ENCODE measurements around the gene ACTA1.
"Not testable (repeated sequence)": the region's sequence is repeated elsewhere in the genome, so short reads cannot be mapped to it uniquely, and the experiment has no call there.

The ACTA1 gene

DNA sequence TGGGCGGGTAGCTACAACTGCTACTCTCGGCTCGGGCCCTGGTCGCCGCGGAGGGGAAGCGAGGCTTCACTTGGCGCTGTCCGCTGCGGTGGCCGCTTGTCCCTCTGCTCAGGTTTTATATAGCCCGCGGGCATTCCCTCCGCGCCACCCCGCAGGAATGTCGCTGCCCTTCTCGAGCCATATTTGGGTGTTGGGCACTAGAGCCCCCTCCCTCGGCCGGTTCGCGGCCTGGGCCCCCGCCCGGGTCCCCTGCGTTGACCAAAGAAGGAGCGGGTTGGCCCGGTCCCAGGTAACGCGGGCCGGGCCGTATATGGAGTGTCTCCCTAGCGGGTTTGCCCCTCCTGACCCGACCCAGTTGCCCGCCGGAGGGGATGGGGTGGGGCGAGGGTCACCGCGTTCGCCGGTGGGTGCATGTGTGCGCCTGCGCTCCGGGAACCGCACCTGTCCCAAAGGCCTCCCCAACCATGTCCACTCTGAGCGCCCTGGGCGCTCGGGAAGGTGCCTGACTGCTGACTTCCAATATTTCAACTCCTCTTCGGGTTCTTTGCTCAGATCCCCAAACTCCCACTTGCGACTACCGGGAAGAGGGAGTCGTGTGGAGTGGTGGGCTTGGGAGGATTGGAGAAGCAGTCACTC, at the start of gene ACTA1:
Gene ACTA1, minus strand, starts transcription at position 90 of the 636 bp plus-strand sequence. CDS start 979 bp downstream, outside the sequence.
- no peak for TF ChIP-seq CTCF (IDR thresholded peaks at IDR 0.05; ENCODE audit: borderline replicate concordance, control extremely low read depth, extremely low read depth, insufficient read depth, missing control alignments)
- in situ Hi-C loops (cut with MboI; ENCODE audit: low sequenced_read_pairs, unreplicated experiment), result no loop called here
- DNase-seq (ENCODE audit: low spot score), result no peak

GRCh38 chr1:229482511-229482910, 48.6 kb upstream of the ACTA1 start:
- in situ Hi-C loops (cut with MboI; ENCODE audit: low sequenced_read_pairs, unreplicated experiment), result loop anchor here (10.0 kb wide), 1 partner anchor 218 kb away; no protein-coding TSS in a partner anchor
- DNase-seq (ENCODE audit: low spot score), result no peak
- no peak for TF ChIP-seq CTCF (IDR thresholded peaks at IDR 0.05; ENCODE audit: borderline replicate concordance, control extremely low read depth, extremely low read depth, insufficient read depth, missing control alignments)

DNA sequence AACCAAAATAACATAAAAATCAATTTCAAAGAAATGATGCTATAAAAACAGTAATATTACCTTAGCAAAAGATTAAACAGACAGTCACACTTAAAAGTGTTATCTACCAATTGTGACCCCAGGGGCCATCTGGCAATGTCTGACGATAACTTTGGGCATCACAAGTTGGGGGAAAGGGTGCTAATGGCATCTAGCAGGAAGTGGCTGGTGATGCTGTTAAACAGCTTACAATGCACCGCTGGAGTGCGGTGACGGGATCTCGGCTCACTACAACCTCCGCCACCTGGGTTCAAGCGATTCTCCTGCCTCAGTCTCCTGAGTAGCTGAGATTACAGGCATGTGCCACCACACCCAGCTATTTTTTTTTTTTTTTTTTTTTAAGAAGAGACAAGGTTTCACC, 46.6 kb upstream of the ACTA1 start:
- in situ Hi-C loops (cut with MboI; ENCODE audit: low sequenced_read_pairs, unreplicated experiment), result loop anchor here (10.0 kb wide), 1 partner anchor 216 kb away; no protein-coding TSS in a partner anchor
- no peak for TF ChIP-seq CTCF (IDR thresholded peaks at IDR 0.05; ENCODE audit: borderline replicate concordance, control extremely low read depth, extremely low read depth, insufficient read depth, missing control alignments)
- no peak for DNase-seq (ENCODE audit: low spot score)

GRCh38 chr1:229479660-229480399, 45.9 kb upstream of the ACTA1 start:
- peak; percentile 55 for DNase-seq (ENCODE audit: low spot score)
- no peak for TF ChIP-seq CTCF (IDR thresholded peaks at IDR 0.05; ENCODE audit: borderline replicate concordance, control extremely low read depth, extremely low read depth, insufficient read depth, missing control alignments)
- in situ Hi-C loops (cut with MboI; ENCODE audit: low sequenced_read_pairs, unreplicated experiment), result loop anchor here (10.0 kb wide), 1 partner anchor 215 kb away; no protein-coding TSS in a partner anchor

- DNase-seq (ENCODE audit: low spot score), result peak; percentile 36
- TF ChIP-seq CTCF (IDR thresholded peaks at IDR 0.05; ENCODE audit: borderline replicate concordance, control extremely low read depth, extremely low read depth, insufficient read depth, missing control alignments), result no peak
- in situ Hi-C loops (cut with MboI; ENCODE audit: low sequenced_read_pairs, unreplicated experiment), result no loop called here
Measured at GRCh38 chr1:229478852-229479251, 45.0 kb upstream of the ACTA1 start.

DNA sequence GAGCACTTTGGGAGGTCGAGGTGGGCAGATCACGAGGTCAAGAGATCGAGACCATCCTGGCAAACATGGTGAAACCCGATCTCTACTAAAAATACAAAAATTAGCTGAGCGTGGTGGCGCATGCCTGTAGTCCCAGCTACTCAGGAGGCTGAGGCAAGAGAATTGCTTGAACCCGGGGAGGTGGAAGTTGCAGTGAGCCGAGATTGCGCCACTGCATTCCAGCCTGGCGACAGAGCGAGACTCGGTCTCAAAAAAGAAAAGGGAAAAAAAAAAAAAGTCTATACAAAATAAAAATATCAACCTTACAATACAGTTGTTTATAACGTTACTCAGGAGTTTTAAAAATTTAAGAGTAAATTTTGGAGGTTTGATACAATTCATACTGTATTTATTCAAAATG, 42.0 kb upstream of the ACTA1 start:
- in situ Hi-C loops (cut with MboI; ENCODE audit: low sequenced_read_pairs, unreplicated experiment), result not testable (repeated sequence)

DNA sequence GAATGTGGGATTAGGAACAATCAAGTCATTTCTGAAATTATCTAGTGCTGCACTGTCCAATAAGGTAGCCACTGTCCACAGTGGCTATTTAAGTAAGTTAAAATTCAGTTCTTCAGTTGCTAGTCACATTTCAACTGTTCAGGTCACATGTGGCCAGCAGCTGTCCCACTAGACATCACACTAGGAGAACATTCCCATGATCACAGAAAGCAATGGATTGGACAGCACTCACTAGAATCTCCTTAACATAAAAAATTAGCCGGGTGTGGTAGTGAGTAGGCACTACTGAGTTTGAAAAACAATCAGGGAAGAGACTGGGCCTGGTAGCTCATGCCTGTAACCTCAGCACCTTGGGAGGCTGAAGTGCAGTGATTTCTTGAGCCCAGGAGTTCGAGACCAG, 40.6 kb upstream of the ACTA1 start:
- no peak for DNase-seq (ENCODE audit: low spot score)
- in situ Hi-C loops (cut with MboI; ENCODE audit: low sequenced_read_pairs, unreplicated experiment), result no loop called here

More for the DNA sequence above, 42.0 kb upstream of the ACTA1 start:
- not testable (repeated sequence) for DNase-seq (ENCODE audit: low spot score)

More for the DNA sequence above, 40.6 kb upstream of the ACTA1 start:
- TF ChIP-seq CTCF (IDR thresholded peaks at IDR 0.05; ENCODE audit: borderline replicate concordance, control extremely low read depth, extremely low read depth, insufficient read depth, missing control alignments), result no peak

Measured in GM13976 (cell line).